ENCODE data around the gene DIAPH3.

DNA sequence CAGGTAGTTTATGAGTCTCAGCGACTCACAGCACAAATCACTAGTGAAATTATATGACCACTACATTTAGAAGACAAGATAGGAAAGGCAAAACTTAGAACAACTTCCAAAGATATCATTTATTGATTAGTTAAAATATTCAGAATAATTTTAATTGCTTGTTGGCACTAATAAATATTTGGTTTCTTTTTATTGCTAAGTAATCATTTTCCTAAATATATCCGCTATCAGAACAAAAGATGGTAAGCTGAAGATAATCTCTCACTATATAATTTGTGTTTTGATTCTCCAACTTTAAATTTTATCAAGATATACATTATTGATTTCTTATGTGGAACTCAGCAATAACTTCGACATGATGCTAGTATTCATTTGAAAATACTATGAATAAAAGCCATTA lies 248.5 kb downstream of the DIAPH3 start:
- TF ChIP-seq CTCF (conservative IDR thresholded peaks at IDR 0.05; ENCODE audit: low read length) (no peak), EZH2phosphoT487 (IDR thresholded peaks at IDR 0.05; ENCODE audit: borderline replicate concordance) (no peak)
